ENCODE data around the gene BIRC7. TPM values are rescaled to one million over a fixed set of nuclear protein-coding genes. Genes with fewer than 3 reads are reported as not detected.

BIRC7 gene
- total RNA-seq, 4 donors from 2014 or later, result not detected

DNA sequence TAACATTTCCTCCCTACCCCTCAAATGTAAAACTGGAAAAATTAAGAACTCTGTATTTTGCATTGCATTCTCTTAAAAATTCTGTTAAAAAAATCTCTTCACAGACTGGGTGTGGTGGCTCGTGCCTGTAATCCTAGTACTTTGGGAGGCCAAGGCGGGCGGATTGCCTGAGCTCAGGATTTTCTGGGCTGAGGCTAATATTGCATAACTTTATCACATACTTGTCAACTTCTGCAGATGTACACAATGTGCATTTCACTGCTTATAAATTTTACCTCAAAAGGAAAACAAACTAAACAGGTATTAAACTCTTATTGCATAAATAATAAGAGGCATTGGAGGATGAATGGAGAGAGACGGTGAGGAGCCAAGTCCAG is 40.9 kb upstream of the BIRC7 start:
- WGBS, result 93% methylated on average over 4 of the region's 4 CpGs
- peaks cover 21 to 38% (median 31%) of the 10 kb centered on the region in 4 donors for H3K36me3 ChIP-seq
- intact Hi-C loops (cut with DNase I), result no loop called here
- no peaks in the 10 kb centered on the region for H3K9me3 ChIP-seq
- no peak overlapping the region for H3K27ac ChIP-seq (replicated peaks in 1 of 4)
- DNase-seq (ENCODE audit: extremely low spot score), result no peak
- TF ChIP-seq POLR2A (IDR thresholded peaks at IDR 0.05; ENCODE audit: low read depth), result no peak
- TF ChIP-seq POLR2AphosphoS5 (IDR thresholded peaks at IDR 0.05), result no peak
- TF ChIP-seq, protein P1, sequence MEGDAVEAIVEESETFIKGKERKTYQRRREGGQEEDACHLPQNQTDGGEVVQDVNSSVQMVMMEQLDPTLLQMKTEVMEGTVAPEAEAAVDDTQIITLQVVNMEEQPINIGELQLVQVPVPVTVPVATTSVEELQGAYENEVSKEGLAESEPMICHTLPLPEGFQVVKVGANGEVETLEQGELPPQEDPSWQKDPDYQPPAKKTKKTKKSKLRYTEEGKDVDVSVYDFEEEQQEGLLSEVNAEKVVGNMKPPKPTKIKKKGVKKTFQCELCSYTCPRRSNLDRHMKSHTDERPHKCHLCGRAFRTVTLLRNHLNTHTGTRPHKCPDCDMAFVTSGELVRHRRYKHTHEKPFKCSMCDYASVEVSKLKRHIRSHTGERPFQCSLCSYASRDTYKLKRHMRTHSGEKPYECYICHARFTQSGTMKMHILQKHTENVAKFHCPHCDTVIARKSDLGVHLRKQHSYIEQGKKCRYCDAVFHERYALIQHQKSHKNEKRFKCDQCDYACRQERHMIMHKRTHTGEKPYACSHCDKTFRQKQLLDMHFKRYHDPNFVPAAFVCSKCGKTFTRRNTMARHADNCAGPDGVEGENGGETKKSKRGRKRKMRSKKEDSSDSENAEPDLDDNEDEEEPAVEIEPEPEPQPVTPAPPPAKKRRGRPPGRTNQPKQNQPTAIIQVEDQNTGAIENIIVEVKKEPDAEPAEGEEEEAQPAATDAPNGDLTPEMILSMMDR (IDR thresholded peaks at IDR 0.05), result no peak
- no peak for TF ChIP-seq EP300 (IDR thresholded peaks at IDR 0.05)
- H3K4me3 ChIP-seq, result no peak overlapping the region
- H3K4me1 ChIP-seq, result peaks cover 14 to 31% (median 30%) of the 10 kb centered on the region in 4 donors
- H3K27me3 ChIP-seq, result no peaks in the 10 kb centered on the region

- intact Hi-C loops (cut with DNase I), result no loop called here
- Histone ChIP-seq H3K27ac (replicated peaks in 1 of 4) (no peak overlapping the region), H3K4me1 (peaks cover 14 to 50% (median 37%) of the 10 kb centered on the region in 4 donors), H3K36me3 (peaks cover 27 to 58% (median 47%) of the 10 kb centered on the region in 4 donors), H3K27me3 (no peaks in the 10 kb centered on the region), H3K9me3 (no peaks in the 10 kb centered on the region), H3K4me3 (no peak overlapping the region)
- no peak for TF ChIP-seq EP300 (IDR thresholded peaks at IDR 0.05)
- TF ChIP-seq POLR2AphosphoS5 (IDR thresholded peaks at IDR 0.05), result no peak
- TF ChIP-seq POLR2A (IDR thresholded peaks at IDR 0.05; ENCODE audit: low read depth), result no peak
- TF ChIP-seq, protein P1 (IDR thresholded peaks at IDR 0.05), result no peak
- DNase-seq (ENCODE audit: extremely low spot score), result no peak
- WGBS, result 92% methylated on average over 4 of the region's 9 CpGs
These were observed 38.8 kb upstream of the BIRC7 start for GRCh38 chr20:63196768-63197470.

GRCh38 chr20:63198606-63199005 is 37.1 kb upstream of the BIRC7 start:
- peaks cover 42 to 75% (median 63%) of the 10 kb centered on the region in 4 donors for H3K36me3 ChIP-seq
- peaks cover 14 to 50% (median 37%) of the 10 kb centered on the region in 4 donors for H3K4me1 ChIP-seq
- no peak overlapping the region for H3K4me3 ChIP-seq
- DNase-seq (ENCODE audit: extremely low spot score), result no peak
- intact Hi-C loops (cut with DNase I), result no loop called here
- no peaks in the 10 kb centered on the region for H3K9me3 ChIP-seq
- H3K27me3 ChIP-seq, result no peaks in the 10 kb centered on the region
- WGBS, result 75% methylated on average over 7 of the region's 7 CpGs
- no peak for TF ChIP-seq POLR2A (IDR thresholded peaks at IDR 0.05; ENCODE audit: low read depth)
- TF ChIP-seq POLR2AphosphoS5 (IDR thresholded peaks at IDR 0.05), result no peak
- no peak for TF ChIP-seq EP300 (IDR thresholded peaks at IDR 0.05)
- TF ChIP-seq, protein P1 (IDR thresholded peaks at IDR 0.05), result no peak
- no peak overlapping the region for H3K27ac ChIP-seq (replicated peaks in 1 of 4)

DNA sequence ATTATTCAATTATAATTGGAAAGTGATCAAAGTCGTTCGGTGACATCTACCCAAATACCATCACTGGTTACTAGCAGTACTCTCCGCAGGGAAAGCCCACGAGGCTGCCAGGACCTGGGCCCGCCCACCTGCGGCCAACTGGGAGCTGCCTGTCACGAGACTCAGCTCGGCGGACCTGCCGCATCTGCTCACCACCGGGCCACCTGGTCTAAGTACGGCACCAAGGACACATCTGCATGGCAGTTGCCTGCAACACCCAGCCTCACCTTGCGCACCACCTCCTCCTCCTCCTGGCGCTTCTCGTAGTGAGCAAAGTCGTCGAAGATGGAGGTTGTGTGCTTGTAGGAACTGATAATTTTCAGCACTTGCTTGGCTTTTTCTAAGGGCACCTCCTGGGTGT is 33.7 kb upstream of the BIRC7 start:
- Histone ChIP-seq H3K27me3 (no peaks in the 10 kb centered on the region), H3K9me3 (no peaks in the 10 kb centered on the region), H3K4me1 (peaks cover 18 to 63% (median 45%) of the 10 kb centered on the region in 4 donors), H3K4me3 (no peak overlapping the region), H3K27ac (replicated peaks in 1 of 4) (no peak overlapping the region), H3K36me3 (peaks cover 31 to 87% (median 73%) of the 10 kb centered on the region in 4 donors)
- TF ChIP-seq, protein P1 (IDR thresholded peaks at IDR 0.05), result no peak
- TF ChIP-seq POLR2A (IDR thresholded peaks at IDR 0.05; ENCODE audit: low read depth) (no peak), POLR2AphosphoS5 (IDR thresholded peaks at IDR 0.05) (no peak)
- intact Hi-C loops (cut with DNase I), result no loop called here
- WGBS, result 86% methylated on average over 17 of the region's 17 CpGs
- no peak for DNase-seq (ENCODE audit: extremely low spot score)
